ENCODE results near the gene AP2A2.

Gene AP2A2

DNA sequence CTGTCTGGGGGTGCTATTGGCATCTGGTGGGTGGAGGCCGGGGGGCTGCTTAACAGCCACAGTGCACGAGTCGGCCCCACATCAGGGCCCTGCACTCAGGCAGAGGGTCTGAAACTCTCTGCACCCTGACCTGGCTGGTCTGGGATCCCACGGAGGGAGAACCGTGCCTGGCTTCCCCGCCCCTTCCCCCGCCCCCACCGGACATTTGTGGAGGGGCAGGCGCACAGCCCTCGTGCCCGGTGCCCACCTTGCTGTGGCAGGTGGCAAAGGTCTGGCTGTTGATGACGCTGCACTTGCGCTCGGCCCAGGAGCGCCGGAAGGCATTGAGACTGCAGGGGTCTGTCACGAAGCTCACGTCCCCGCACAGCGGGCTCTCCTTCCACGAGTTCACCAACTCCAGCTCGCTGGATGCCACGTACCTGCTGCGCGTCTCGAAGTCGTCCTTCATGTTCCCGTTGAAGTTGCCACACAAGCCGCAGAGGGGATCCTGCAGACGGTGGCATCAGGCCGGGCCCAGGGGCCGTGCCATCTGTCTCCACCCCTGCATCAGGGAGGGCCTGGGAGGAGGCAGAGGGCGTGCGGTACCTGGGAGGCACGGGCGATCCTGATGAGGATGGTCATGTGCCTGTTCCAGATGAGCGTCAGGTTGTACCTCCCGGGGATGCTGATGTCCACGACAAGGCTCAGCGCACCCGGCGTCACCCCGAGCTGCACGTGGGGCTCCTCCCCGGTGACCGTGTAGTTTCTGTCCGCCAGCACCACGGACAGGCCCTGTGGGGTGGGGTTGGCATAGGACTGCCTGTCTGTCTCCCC, 99.1 kb downstream of the AP2A2 start:
- no peaks in the 10 kb centered on the region for H3K4me1 ChIP-seq (ENCODE audit: insufficient read depth, low read length, poor library complexity, severe bottlenecking)
- H3K4me2 ChIP-seq (ENCODE audit: low read depth, low read length, poor library complexity, severe bottlenecking), result no peak overlapping the region
- H3K9me2 ChIP-seq (replicated peaks; ENCODE audit: low read depth, low read length), result no peaks in the 10 kb centered on the region
- H4K20me1 ChIP-seq (ENCODE audit: insufficient read depth, low read length, poor library complexity, severe bottlenecking), result no peaks in the 10 kb centered on the region
- H3K36me3 ChIP-seq (ENCODE audit: insufficient read depth, low read length), result no peaks in the 10 kb centered on the region
- no peak for TF ChIP-seq EZH2phosphoT487 (IDR thresholded peaks at IDR 0.05; ENCODE audit: borderline replicate concordance)
- H3K9me3 ChIP-seq (ENCODE audit: insufficient read depth, low read depth, low read length), result no peaks in the 10 kb centered on the region
- no peak overlapping the region for H2AFZ ChIP-seq (ENCODE audit: low read length)
- no peak overlapping the region for H3K9ac ChIP-seq (ENCODE audit: low read depth, low read length, poor library complexity, severe bottlenecking)
- no peaks in the 10 kb centered on the region for H3F3A ChIP-seq (ENCODE audit: low read depth)
- H3K4me3 ChIP-seq (ENCODE audit: low read length, poor library complexity, severe bottlenecking), result no peak overlapping the region
- no peaks in the 10 kb centered on the region for H3K79me2 ChIP-seq (ENCODE audit: insufficient read depth, low read length)
- H3K27me3 ChIP-seq (ENCODE audit: insufficient read depth, low read length, poor library complexity, severe bottlenecking), result no peaks in the 10 kb centered on the region

DNA sequence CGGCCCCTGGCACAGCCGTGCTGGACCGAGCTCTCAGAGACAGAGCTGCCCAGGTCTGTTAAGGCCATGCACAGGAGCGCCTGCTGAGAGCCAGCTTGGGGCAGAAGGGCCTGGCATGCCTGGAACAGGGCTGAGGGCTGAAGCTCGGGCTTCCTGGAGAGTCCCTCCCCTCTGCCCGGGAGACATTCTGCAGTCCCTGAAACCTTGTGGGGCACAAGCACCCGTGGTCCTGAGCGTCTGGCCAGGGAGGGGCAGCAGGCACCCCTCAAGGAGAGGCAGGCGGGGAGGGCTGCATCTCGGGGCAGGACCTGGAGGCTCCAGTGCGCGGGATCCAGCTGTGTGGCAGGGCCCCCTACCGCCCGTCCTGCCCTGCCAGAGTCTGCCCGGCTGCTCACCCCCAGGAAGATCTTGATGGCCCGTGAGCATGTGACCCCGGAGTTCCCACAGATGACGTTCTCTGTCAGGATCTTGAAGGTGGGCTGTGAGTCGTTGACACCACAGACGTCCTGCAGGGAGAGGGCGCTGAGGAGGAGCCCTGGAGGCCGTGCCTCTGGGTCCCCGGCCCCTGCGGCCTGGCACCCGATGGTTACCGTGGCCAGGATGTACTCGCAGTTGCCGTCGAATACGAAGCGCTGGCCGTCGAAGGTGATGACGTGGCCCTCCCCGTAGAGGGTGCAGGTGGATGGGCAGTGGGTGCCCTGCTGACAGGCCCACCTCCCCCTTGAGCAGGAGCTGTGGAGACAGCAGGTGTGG, 99.9 kb downstream of the AP2A2 start:
- Histone ChIP-seq H3K36me3 (ENCODE audit: insufficient read depth, low read length) (no peaks in the 10 kb centered on the region), H3F3A (ENCODE audit: low read depth) (no peaks in the 10 kb centered on the region), H4K20me1 (ENCODE audit: insufficient read depth, low read length, poor library complexity, severe bottlenecking) (no peaks in the 10 kb centered on the region), H3K4me1 (ENCODE audit: insufficient read depth, low read length, poor library complexity, severe bottlenecking) (no peaks in the 10 kb centered on the region), H3K4me2 (ENCODE audit: low read depth, low read length, poor library complexity, severe bottlenecking) (no peak overlapping the region), H3K27me3 (ENCODE audit: insufficient read depth, low read length, poor library complexity, severe bottlenecking) (no peaks in the 10 kb centered on the region), H3K9me2 (replicated peaks; ENCODE audit: low read depth, low read length) (no peaks in the 10 kb centered on the region), H2AFZ (ENCODE audit: low read length) (no peak overlapping the region), H3K9ac (ENCODE audit: low read depth, low read length, poor library complexity, severe bottlenecking) (no peak overlapping the region), H3K4me3 (ENCODE audit: low read length, poor library complexity, severe bottlenecking) (no peak overlapping the region), H3K79me2 (ENCODE audit: insufficient read depth, low read length) (no peaks in the 10 kb centered on the region), H3K9me3 (ENCODE audit: insufficient read depth, low read depth, low read length) (no peaks in the 10 kb centered on the region)
- no peak for TF ChIP-seq CTCF (conservative IDR thresholded peaks at IDR 0.05; ENCODE audit: low read length)
- no peak for TF ChIP-seq EZH2phosphoT487 (IDR thresholded peaks at IDR 0.05; ENCODE audit: borderline replicate concordance)

DNA sequence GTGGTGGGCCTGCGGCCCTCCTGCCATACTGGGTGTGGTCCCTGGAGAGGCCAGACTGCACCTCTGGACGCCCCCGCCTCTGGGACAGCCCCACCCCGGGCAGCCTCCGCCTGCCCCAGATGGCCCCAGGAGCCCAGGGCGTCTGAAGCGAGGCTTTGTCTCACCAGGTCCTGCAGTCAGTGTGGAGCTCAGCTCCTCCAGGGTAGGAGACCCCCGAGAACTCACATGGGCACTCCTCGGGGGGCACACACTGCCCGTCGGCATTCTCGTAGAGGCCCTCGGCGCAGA, 100.4 kb downstream of the AP2A2 start:
- TF ChIP-seq EZH2phosphoT487 (IDR thresholded peaks at IDR 0.05; ENCODE audit: borderline replicate concordance), result no peak
- no peak for TF ChIP-seq CTCF (conservative IDR thresholded peaks at IDR 0.05; ENCODE audit: low read length)
- Histone ChIP-seq H3K9me3 (ENCODE audit: insufficient read depth, low read depth, low read length) (no peaks in the 10 kb centered on the region), H3K36me3 (ENCODE audit: insufficient read depth, low read length) (no peaks in the 10 kb centered on the region), H3K79me2 (ENCODE audit: insufficient read depth, low read length) (no peaks in the 10 kb centered on the region), H3K9me2 (replicated peaks; ENCODE audit: low read depth, low read length) (no peaks in the 10 kb centered on the region), H3K9ac (ENCODE audit: low read depth, low read length, poor library complexity, severe bottlenecking) (no peak overlapping the region), H3K4me1 (ENCODE audit: insufficient read depth, low read length, poor library complexity, severe bottlenecking) (no peaks in the 10 kb centered on the region), H3K4me2 (ENCODE audit: low read depth, low read length, poor library complexity, severe bottlenecking) (no peak overlapping the region), H3K4me3 (ENCODE audit: low read length, poor library complexity, severe bottlenecking) (no peak overlapping the region), H3F3A (ENCODE audit: low read depth) (no peaks in the 10 kb centered on the region), H2AFZ (ENCODE audit: low read length) (no peak overlapping the region), H3K27me3 (ENCODE audit: insufficient read depth, low read length, poor library complexity, severe bottlenecking) (no peaks in the 10 kb centered on the region), H4K20me1 (ENCODE audit: insufficient read depth, low read length, poor library complexity, severe bottlenecking) (no peaks in the 10 kb centered on the region)

Measured in Loucy (cell line).